ENCODE data around the gene CEP350. TPM values are rescaled to one million over a fixed set of nuclear protein-coding genes. Genes with fewer than 3 reads are reported as not detected.
A peak's percentile ranks its signal among the peaks of the same experiment; 100 is the strongest.
"Not testable (repeated sequence)": the region's sequence is repeated elsewhere in the genome, so short reads cannot be mapped to it uniquely, and the experiment has no call there.

Gene CEP350
- total RNA-seq, 1 experiment from 2014 or later: 32.7 TPM

- in situ Hi-C loops (cut with HindIII; ENCODE audit: low pct_unique_long_range_greater_than_20kb, low sequenced_read_pairs); DNase-seq (ENCODE audit: low read depth): not testable (repeated sequence)
Observed at GRCh38 chr1:180133688-180134087, 179.1 kb downstream of the CEP350 start.

DNA sequence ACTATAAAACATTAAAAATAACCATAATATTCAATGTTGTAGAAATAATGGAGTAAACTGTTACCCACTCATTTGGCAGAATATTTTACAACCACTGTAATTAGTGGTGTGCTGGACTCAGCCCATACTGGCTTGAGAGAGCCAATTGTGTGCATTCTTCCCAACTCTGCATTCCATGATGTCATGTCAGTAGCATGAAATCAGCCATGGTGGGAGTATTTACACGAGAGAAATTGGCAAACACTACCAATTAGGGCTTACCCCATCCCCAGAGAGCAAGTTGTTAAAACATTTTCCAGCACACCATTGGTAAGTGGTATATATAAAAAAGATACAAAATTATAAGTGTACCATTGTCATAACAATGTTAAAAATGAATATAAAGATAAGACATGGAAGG is 180.9 kb downstream of the CEP350 start:
- in situ Hi-C loops (cut with HindIII; ENCODE audit: low pct_unique_long_range_greater_than_20kb, low sequenced_read_pairs): no loop called here
- DNase-seq (ENCODE audit: low read depth): no peak

DNA sequence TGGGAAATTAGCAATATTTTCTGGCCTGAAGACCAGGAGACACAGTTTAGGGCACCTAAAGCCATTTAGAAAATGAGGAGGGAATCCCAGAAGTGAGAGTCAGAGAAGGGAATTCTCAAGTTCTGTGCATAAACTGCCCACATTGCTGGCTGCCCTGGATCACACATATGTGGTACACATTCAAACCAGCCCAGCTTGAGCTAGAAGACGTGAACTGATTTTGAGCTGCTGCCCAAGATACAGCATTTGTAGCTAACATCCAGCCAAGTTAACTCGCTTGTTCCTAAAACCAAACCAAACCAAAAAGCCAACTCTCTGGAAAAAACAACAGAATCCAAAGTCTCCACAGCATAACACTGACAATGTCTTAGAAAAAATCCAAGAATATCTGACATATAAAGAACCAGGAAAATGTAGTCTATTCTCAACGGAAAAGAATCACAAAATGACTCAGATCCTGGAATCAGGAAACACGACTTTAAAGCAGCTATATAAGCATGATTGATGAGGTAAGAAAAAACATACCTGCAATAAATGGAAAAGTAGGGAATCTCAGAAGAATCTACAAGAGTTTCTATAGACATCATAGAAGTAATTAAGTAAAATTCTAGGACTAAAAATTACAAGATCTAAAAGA is 181.8 kb downstream of the CEP350 start:
- in situ Hi-C loops (cut with HindIII; ENCODE audit: low pct_unique_long_range_greater_than_20kb, low sequenced_read_pairs): no loop called here

DNA sequence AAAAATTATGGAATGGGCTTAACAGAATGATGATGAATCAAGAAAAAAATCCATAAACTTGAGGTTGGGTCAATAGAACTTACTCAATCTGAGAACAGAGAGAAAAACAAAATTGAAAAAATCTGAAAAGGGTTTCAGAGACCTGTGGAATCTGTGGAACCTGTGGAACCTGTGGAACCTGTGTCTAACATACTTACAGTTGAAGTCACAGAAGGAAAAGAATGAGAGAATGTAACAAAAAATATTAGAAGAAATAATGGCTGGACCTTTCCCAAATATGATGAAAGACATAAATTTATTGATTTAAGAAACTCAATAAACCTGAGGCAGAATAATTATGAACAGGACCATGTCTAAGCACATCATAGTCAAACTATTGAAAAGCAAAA is 182.4 kb downstream of the CEP350 start:
- in situ Hi-C loops (cut with HindIII; ENCODE audit: low pct_unique_long_range_greater_than_20kb, low sequenced_read_pairs): no loop called here
- no peak for DNase-seq (ENCODE audit: low read depth)

More for the DNA sequence above, 181.8 kb downstream of the CEP350 start:
- no peak for DNase-seq (ENCODE audit: low read depth)

- in situ Hi-C loops (cut with HindIII; ENCODE audit: low pct_unique_long_range_greater_than_20kb, low sequenced_read_pairs): no loop called here
- DNase-seq (ENCODE audit: low read depth): no peak
Observed at GRCh38 chr1:180137776-180138175, 183.2 kb downstream of the CEP350 start.

GRCh38 chr1:180141381-180141934 is 186.8 kb downstream of the CEP350 start:
- in situ Hi-C loops (cut with HindIII; ENCODE audit: low pct_unique_long_range_greater_than_20kb, low sequenced_read_pairs): no loop called here

DNA sequence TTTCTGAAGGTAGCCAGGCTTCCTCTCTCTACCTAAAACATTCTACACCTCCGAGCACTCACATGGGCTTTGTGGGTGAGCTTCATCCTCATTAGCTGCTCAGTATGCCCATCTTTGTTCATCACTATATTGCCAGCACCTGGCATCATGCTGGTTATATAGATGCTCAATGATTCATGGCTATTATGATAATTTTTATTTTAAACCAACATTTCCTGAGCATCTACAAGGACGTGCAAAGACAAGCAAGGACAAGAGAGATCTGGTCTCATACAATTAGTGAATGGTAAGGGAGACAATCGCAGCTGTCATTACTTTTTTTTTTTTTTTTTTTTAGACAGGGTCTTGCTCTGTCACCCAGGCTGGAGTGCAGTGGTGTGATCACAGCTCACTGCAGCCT is 188.7 kb downstream of the CEP350 start:
- in situ Hi-C loops (cut with HindIII; ENCODE audit: low pct_unique_long_range_greater_than_20kb, low sequenced_read_pairs): no loop called here
- no peak for DNase-seq (ENCODE audit: low read depth)

More at GRCh38 chr1:180141381-180141934, 186.8 kb downstream of the CEP350 start:
- DNase-seq (ENCODE audit: low read depth): no peak

GRCh38 chr1:180144659-180145357 is 190.2 kb downstream of the CEP350 start:
- in situ Hi-C loops (cut with HindIII; ENCODE audit: low pct_unique_long_range_greater_than_20kb, low sequenced_read_pairs): no loop called here

DNA sequence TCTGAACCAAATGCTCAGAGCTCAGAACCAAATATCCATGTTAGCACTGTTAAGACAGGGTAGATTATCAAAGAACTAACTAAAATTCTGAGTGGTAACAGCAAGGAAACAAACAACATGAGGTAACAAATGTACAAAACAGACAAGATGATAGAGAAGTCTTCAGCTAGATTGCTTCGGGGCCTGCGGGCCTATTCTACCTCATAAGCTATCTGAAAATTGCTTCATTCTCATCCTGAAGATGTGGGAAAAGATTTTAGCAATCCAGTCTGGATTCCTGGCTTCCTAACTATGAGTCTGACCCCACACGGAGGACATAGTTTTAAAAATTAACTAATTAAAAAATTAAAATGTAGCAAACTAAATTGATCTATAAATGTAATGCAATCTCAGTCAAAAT is 190.8 kb downstream of the CEP350 start:
- in situ Hi-C loops (cut with HindIII; ENCODE audit: low pct_unique_long_range_greater_than_20kb, low sequenced_read_pairs): no loop called here
- no peak for DNase-seq (ENCODE audit: low read depth)

More at GRCh38 chr1:180144659-180145357, 190.2 kb downstream of the CEP350 start:
- no peak for DNase-seq (ENCODE audit: low read depth)

- no peak for DNase-seq (ENCODE audit: low read depth)
- in situ Hi-C loops (cut with HindIII; ENCODE audit: low pct_unique_long_range_greater_than_20kb, low sequenced_read_pairs): no loop called here
Observed at GRCh38 chr1:180150982-180151381, 196.4 kb downstream of the CEP350 start.

- in situ Hi-C loops (cut with HindIII; ENCODE audit: low pct_unique_long_range_greater_than_20kb, low sequenced_read_pairs): no loop called here
- peak; percentile 14 for DNase-seq (ENCODE audit: low read depth)
Observed at GRCh38 chr1:180151508-180151907, 196.9 kb downstream of the CEP350 start.

DNA sequence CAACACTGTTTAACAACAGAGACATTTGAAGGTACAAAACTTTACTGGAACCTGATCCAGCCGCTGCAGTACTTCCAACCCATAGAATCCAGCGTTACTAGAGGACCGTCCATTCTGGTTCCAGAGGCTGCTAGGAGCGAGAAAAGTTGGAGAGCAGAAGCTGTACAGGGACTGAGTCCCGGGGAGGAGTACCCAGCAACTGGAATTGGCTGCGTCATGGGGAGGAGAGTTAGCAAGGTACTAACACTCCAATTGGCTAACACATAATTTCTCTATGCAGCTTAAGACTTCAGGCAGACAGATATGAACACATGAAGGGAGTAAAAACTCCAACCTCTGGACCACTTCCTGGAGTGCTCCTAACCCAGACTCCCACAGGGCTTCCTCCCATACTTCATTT is 198.0 kb downstream of the CEP350 start:
- no peak for DNase-seq (ENCODE audit: low read depth)
- in situ Hi-C loops (cut with HindIII; ENCODE audit: low pct_unique_long_range_greater_than_20kb, low sequenced_read_pairs): no loop called here

DNA sequence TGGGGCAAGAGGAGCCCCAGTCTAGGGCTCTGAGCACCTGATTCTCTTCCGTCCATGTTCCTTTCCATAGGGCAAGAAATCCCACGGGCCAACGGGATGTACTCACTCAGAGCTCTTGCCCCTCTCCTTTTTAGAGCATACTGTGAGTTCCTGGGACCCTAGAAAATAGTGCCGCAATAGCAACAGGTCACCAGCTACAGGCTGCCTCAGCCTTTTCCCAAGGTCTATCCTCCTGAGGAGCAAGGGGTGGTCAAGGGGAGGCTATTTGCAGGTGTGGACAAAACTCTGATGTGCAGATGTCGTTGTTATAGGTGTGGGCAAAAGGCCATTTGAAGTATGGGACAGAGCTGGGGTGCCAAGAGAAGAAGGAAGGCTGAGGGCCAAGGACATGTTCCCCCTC is 198.4 kb downstream of the CEP350 start:
- DNase-seq (ENCODE audit: low read depth): no peak
- in situ Hi-C loops (cut with HindIII; ENCODE audit: low pct_unique_long_range_greater_than_20kb, low sequenced_read_pairs): no loop called here

- in situ Hi-C loops (cut with HindIII; ENCODE audit: low pct_unique_long_range_greater_than_20kb, low sequenced_read_pairs): no loop called here
- no peak for DNase-seq (ENCODE audit: low read depth)
Observed at GRCh38 chr1:180154003-180154324, 199.4 kb downstream of the CEP350 start.

DNA sequence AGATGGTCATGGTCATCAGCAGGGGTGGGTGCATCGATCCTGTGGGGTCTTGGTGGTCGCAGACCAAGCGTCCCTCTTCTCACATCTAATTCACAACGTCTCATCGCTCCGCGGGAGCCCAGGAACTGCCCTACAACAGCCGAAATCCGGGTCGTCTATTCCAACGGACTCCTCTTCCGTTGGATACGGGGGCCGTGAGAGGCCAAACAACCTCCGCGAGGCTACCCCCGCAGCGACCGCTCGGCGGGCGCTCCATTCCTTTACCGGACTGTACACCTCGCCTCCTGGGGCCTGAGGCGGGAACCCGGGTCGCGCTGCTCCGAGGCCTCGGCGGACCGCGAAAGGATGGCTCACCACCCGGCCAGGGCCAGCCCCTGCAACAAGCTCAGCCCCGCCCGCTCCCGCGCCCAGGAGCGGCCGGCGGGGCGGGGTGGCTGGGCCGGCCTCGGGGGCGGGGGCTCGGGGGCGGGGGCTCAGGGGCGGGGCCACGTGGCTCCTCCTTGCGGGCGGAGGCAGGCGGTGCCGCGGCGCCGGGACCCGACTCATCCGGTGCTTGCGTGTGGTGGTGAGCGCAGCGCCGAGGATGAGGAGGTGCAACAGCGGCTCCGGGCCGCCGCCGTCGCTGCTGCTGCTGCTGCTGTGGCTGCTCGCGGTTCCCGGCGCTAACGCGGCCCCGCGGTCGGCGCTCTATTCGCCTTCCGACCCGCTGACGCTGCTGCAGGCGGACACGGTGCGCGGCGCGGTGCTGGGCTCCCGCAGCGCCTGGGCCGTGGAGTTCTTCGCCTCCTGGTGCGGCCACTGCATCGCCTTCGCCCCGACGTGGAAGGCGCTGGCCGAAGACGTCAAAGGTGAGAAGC is 199.9 kb downstream of the CEP350 start, which contains the start of gene QSOX1:
QSOX1 (plus strand) TSS at position 545 of the 857 bp plus-strand sequence; CDS start at position 584, 39 bp downstream.
- in situ Hi-C loops (cut with HindIII; ENCODE audit: low pct_unique_long_range_greater_than_20kb, low sequenced_read_pairs): no loop called here
- DNase-seq (ENCODE audit: low read depth): peak; percentile 80

DNA sequence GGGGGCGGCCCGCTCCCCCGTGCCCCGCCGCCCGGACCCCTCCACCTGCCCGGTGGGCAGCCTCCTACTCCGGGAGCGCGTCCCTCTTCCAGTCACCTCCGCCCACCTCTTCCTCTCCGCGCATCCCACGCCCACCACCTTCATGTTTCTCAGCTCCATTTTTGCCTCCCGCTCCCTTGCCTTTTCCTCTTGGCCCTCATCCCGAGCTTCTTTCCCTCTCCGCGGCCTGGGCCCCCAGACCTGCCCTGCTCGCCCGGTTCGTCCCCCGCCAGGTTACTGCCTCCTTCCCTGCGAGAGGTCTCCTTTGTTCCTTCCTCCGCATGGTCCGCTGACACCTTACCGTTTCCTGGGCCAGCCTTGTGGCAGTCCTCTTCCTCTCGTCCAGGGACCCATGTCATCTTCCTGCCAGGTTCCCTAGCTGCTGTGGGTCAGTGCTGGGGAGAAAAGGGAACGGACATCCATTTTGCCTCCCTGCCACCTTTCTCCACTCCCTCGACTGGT is 200.6 kb downstream of the CEP350 start:
- DNase-seq (ENCODE audit: low read depth): peak; percentile 36
- in situ Hi-C loops (cut with HindIII; ENCODE audit: low pct_unique_long_range_greater_than_20kb, low sequenced_read_pairs): no loop called here

- in situ Hi-C loops (cut with HindIII; ENCODE audit: low pct_unique_long_range_greater_than_20kb, low sequenced_read_pairs): no loop called here
- no peak for DNase-seq (ENCODE audit: low read depth)
Observed at GRCh38 chr1:180156201-180156600, 201.6 kb downstream of the CEP350 start.

DNA sequence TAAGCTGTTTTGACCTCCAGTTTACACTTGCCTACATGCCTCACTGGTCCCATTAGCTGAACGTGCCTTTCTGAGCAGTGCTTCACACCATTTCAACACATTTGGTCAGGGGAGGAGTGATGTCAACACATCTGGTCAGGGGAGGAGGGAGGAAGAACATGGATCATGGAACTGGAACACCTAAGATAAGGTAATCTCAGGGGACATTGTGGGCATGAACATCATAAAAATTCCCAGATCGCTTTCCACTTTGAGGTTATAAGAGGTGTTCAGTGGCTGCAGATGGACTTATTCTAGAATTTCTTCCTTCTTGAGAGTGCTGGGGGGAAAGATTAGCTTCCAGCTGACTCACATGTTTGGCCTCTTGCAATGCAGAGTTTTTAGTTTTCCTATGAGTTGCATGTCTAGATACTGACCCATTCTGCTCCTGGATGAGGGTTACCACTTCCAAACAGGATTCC is 202.1 kb downstream of the CEP350 start:
- no peak for DNase-seq (ENCODE audit: low read depth)
- in situ Hi-C loops (cut with HindIII; ENCODE audit: low pct_unique_long_range_greater_than_20kb, low sequenced_read_pairs): no loop called here
